PC-3 (cell line): ENCODE measurements around the gene FSCN2.

Experiments used
- EZH2 ChIP-seq: fragments of 300-600 bp; sonication (generic); IDR thresholded peaks from one replicate; pipeline ENCODE4 v1.6.1; 2017; ENCODE audit warnings: antibody characterized with exemption, mild to moderate bottlenecking, low read length; ENCODE audit not compliant: unreplicated experiment
- EZH2phosphoT487 ChIP-seq: fragments of 300-600 bp; sonication (generic); IDR thresholded peaks from 2 replicates; pipeline ENCODE4 v1.6.1; 2018; ENCODE audit warnings: mild to moderate bottlenecking, antibody characterized with exemption, low read length, borderline replicate concordance
- TF ChIP-seq, protein P1 (sequence below): fragments of 300-600 bp; sonication (generic); conservative IDR thresholded peaks from 2 replicates; pipeline ENCODE4 v1.5.1; 2017; ENCODE audit warnings: antibody characterized with exemption, low read depth, mild to moderate bottlenecking, low read length

GRCh38 chr17:81514739-81515529 is 13.2 kb upstream of the FSCN2 start:
- TF ChIP-seq, protein P1, sequence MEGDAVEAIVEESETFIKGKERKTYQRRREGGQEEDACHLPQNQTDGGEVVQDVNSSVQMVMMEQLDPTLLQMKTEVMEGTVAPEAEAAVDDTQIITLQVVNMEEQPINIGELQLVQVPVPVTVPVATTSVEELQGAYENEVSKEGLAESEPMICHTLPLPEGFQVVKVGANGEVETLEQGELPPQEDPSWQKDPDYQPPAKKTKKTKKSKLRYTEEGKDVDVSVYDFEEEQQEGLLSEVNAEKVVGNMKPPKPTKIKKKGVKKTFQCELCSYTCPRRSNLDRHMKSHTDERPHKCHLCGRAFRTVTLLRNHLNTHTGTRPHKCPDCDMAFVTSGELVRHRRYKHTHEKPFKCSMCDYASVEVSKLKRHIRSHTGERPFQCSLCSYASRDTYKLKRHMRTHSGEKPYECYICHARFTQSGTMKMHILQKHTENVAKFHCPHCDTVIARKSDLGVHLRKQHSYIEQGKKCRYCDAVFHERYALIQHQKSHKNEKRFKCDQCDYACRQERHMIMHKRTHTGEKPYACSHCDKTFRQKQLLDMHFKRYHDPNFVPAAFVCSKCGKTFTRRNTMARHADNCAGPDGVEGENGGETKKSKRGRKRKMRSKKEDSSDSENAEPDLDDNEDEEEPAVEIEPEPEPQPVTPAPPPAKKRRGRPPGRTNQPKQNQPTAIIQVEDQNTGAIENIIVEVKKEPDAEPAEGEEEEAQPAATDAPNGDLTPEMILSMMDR, result no peak
- TF ChIP-seq EZH2 (no peak), EZH2phosphoT487 (no peak)
